ENCODE measurements around the gene RGL1. TPM values are rescaled to one million over a fixed set of nuclear protein-coding genes. Genes with fewer than 3 reads are reported as not detected.

The RGL1 gene
- total RNA-seq, 1 donor from 2014 or later: 61.0 TPM

DNA sequence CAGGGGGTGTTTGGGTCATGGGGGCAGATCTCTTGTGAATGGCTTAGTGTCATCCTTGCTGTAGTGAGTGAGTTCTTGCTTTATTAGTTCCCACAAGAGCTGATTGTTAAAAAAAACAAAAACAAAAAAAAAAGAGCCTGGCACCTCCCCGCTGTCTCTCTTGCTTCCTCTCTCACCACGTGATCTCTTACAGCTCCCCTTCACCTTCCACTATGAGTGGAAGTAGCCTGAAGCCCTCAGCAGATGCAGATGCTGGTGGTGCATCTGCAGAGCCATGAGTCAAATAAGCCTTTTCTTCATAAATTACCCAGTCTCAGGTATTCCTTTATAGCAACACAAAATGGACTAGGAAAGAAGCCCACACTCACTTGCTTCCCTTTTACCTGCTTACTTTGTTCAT, 17.2 kb upstream of the RGL1 start:
- DNase-seq: no peak

DNA sequence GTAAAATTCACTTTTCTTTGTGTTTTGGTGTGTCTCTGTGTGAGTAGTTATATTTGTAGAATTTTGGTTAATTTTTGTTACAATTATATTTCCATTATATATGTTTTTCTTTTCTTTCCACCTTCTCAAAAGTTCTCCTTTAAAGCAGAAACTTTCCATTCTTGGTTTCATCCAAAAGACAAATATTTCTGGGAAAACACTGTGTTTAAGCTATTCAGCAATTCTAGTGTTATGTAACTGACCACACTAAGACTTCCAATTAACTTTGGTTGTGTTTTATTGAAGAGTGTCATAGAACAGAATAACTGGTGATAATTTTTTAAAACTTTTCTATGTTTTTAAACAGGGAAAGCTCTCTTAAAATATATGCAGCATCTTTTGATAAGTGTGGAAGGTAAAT, 13.6 kb upstream of the RGL1 start:
- DNase-seq: no peak

DNA sequence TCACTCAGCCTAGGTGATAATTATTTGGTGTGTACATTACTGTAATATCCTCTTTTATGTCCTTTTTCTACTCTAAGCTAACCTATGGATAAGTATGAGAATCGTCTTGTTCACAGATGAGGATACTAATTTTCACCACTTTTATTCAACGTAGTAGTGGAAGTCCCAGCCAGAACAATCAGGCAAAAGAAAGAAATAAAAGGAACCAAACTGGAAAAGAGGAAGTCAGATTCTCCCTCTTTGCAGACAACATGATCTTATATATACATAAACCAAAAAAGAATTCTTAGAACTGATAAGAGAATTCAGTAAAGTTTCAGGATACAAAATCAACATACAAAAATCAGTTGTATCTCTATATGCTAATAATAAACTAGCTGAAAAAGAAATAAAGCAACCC, 12.6 kb upstream of the RGL1 start:
- DNase-seq: no peak

DNA sequence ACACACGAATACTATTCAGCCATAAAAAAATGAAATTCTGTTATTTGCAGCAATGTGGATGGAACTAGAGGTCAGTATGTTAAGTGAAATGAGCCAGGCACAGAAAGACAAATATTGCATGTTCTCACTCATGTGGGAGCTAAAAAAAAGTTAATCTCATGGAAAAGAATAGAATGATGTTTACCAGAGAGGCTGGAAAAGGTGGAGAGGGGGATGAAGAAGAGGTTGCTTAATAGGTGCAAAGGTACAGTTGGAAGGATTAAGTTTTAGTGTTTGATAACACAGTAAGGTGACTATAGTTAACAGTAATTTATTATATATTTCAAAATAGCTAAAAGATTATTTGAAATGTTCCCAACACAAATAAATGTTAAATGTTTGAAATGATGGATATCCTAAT, 10.8 kb upstream of the RGL1 start:
- DNase-seq: no peak

DNA sequence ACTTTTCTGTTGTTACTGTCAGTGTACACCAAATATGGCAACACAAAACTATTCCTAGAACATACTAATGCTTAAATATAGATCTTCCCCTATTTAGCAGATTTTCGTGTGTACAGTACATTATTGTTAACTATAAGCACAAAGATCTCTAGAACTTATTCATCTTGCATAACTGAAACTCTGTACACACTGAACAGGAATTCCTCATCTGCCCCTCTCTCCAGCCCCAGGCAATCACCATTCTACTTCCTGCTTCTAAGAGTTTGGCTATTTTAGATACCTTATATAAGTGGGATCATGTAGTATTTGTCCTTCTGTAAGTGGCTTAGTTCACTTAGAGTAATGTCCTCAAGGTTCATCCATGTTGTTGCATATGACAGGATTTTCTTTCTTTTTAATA, 4.5 kb upstream of the RGL1 start:
- no peak for DNase-seq

DNA sequence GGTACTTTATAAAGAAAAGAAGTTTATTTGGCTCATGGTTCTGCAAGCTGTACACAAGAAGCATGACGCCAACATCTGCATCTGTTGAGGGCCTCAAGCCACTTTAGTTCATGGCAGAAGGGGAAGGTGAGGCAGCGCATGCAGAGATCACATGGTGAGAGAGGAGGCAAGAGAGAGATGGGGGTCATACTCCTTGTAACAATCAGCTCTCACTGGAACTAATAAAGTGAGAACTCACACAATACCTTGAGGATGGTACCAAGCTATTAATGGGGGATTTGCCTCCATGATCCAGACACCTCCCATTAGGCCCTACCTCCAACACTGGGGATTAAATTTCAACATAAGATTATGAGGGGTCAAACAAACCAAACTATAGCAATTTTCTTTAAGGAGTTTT, 3.3 kb upstream of the RGL1 start:
- DNase-seq: no peak

DNA sequence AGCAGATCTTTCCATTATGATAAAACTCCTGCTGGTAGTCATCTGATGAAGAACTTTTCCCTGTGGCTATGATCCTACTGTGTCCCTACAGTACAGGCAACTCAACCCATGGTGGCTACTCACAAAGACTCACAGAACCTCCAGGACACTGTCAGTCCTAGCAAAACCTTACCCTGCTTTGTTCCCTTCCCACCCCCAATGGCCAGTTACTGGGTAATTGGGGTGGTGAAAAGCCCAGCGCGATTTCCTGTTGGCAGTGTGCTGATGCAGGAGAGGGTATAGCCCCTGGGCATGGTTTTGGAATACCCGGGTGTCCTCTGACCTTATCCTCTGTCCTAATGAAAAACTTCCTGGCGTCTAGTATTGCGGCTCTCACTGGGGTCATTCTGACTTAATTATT, 533 bp upstream of the RGL1 start:
- no peak for DNase-seq

DNA sequence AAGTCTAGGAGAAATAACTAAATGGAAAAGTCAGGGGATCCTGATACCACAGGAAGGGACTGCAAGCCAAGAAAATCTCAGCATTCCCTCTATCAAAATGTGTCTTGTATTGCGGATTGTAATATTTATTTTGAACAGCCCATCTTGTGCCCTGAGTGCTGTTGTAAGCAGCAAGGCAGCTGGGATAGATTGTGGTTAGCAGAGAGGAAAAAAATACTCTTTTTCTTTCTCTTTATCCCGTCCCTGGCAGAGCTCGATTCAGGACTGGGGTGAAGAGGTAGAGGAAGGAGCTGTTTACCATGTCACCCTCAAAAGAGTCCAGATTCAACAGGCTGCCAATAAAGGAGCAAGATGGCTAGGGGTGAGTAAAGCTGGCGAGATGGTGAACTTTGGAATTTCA, 1.2 kb downstream of the RGL1 start:
- DNase-seq: no peak

DNA sequence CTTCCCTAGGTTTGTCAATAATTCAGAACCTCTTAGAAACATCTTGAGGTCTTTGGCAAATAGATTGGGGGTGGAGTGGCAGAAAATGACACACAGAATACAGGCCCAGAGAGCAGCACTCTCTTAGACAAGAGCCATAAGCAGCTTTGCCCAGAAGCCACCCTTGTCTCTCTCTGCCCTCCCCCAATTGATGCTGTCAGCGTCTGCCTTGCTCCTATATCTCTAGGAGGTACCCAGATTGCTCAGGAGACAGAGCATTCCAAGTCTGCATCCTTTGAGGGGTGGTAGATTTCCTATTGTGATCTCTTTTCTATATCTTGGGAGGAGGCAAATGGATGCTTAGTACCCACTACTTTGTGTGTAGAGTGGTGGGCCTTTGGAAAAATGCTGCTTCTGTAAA, 1.8 kb downstream of the RGL1 start:
- no peak for DNase-seq

DNA sequence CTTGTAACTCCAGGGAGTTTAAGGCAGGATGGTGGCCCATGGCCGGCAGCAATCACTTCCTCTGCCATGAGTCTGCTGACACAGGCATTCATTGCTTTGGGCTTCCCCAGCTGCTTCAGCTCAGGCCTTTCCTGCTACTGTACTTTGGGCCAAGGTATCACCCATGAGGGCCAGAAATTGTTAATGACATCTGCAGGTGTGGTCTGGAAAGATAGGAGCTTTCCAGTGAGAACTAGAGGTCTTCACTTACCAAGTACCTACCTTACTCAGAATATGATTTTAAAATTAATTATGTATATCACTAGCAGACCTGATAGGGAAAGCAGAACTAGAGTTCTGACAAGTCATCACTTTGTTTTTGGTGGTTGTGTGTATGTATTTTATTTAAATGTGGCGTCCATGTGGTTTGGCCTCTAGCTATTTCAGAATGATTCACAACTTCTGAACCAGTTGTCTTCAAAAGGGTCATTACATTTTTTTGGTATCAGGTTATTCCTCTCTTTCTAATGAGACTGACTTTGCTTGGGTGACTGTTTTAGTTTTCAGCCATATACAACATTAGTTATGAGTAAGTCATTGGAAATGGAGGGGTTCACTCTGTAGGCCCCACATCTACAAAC, 2.7 kb downstream of the RGL1 start:
- DNase-seq: no peak

DNA sequence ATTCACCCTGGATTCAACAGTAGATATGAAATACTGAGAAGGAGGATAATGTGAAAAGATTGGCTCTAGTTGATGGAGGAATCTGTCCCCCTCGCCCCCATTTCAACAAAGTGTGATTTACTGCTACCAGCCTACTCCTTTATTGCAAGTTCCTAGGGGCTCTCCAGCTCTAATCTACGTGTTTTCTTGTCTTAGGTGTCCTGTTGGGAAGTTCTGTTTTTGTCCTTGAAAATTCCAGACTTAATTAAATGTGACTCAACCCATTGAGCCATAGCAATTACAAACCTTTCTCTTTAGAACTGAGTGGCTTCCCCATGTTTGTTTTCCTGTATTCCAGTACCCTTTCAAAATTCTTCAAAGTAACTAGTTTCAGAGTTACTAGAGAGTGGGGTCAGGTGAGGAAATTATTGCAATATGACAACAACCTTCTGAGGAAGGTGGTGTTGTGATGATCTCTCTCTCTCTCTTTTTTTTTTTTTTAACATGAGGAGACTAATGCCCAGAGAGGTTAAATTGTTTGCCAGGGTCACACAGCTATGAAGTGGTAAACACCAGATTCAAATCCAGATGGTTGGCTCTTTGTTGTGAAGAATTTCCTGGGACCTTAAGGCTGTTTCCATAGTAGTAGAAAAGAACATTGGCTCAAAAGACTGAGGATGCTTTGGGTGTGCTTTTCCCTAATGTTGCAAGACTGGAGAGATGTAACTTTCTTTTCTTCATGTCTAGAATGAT, 3.5 kb downstream of the RGL1 start:
- DNase-seq: no peak

DNA sequence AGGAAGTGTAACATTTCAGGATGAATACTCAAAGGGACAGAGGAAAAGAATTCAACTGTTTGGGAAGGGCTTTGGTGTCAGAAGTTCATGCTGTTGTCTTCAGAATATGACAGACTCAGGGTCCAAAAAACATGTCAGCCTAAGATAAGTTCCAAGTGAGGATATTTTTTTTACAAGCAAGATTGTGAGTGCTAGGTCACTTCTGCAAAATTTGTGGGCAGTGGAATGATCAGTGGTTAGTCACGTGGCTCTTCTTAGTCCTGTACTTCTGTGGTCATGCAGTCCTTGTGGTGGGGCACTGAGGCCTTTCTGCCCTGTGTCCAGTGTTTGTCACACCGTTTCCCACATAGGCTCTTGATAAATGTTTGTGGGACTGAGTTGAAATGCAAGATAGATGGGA, 5.2 kb downstream of the RGL1 start:
- no peak for DNase-seq

DNA sequence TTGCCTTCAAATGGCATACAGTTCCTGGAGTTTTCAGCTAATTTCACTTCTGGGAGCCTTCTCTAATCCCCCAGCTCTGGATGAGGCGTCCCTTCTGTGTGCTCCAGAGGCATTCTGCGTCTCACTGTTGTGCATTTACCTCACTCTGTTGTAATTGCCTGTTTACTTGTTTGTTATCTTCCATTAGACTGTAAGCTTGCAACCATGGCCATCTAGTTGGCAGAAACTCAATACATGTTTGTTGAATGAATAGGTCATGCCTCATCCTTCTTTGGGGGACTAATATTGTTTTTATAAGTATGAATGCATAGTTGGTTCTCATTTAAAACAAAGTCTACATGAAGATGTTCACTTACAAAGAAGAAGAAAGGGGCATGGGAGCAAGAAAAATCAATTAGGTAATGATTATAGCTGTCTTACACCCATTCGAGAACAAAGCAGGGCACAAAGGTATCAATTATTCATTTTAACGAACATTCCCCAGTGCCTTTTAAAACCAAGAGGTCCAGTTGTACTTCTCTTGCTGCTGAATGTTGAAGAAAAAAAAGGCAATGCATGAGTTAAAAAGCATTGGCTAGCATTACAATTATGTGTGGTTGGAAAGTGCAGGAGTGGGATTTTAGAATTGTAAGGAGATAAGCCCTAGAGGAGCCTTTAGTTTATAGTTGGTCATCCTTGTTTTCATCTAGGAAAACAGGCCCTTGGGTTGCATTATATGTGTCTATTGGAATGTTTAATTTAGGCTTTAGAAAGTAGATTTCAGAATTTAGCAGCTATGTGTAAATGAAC, 6.0 kb downstream of the RGL1 start:
- DNase-seq: no peak

DNA sequence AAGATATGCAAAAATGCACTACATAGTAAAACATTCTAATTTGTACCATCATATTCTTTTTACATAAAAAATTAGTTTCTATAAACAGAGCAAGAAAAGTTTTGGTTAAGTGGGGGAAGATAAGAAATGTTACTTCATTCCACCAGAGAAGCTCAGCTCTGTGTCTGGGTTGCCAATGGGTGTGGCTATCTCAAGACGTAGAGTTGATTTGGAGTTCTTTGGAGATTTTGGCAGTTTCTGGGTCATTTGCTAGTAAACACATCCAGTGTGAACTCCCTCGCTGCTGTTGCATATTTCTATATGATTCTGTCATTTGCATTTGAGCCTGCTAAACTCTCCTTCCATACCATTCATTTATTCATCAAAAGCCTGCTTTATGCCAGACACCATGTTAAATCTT, 7.2 kb downstream of the RGL1 start:
- DNase-seq: no peak

DNA sequence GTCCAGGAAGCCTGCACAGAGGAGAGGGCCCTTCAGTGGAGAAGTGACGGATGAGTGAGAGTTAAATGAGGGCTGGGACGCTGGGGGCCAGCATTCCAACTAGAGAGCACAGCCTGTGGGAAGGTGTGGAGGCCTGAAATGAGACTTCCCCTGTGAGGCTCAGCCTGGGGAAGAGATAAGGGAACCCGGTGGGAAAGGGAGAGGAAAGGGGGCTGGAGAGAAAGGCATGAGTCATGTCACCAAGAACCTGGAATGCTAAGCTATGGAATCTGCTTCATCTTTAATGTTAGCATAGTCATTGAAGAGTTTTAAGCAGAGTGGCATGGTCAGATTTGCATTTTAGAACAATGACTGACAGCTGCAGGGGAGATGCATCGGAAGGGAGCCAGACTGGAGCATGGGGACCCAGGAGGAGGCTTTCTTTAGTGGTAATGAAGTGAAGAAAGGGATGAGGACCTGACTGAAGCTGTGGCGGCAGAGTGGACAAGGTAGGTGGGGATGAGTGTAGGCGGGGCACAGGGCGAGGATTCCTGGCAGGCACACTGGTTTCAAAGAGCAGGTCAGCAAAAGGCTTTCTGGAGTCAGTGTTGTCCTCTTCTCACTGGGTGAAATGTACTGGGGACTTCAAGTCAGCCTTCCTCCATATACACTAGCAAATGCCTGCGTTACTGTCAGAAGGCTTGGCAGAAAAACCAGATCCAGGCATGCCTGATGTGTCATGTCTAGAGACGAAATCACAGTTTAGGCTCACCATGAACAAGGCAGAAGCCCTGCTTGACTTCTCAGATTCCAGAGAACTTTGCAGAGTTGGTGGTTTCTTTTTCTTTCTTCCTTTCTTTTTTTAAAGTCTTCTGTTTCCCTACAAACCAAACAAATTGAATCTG, 8.0 kb downstream of the RGL1 start:
- DNase-seq: no peak

DNA sequence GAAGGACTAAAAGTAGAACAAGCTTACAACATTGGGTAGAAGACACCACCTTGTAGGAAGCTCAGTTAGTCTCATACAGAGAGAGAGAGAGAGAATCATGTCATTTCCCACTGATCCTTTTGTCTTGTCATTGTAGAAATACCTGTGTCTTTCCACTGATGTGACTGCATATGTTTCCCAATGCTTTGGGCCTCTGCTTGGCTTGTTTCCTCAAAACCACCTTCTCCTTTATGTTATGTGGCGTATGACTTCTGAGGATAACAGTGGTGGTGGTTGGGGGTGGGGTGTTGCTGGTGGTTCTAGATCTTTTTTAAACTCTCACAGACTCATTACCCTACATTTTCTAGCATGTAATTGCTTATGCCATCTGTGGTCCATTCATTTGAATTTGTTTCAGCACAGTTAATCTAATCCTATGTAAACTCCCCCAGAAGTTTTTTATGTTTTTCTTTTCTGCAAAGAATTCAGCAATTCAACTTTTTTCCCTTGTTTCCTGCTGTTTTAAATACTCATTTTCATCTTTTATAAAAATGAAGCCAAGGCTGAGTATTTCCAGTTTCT, 9.3 kb downstream of the RGL1 start:
- DNase-seq: no peak

DNA sequence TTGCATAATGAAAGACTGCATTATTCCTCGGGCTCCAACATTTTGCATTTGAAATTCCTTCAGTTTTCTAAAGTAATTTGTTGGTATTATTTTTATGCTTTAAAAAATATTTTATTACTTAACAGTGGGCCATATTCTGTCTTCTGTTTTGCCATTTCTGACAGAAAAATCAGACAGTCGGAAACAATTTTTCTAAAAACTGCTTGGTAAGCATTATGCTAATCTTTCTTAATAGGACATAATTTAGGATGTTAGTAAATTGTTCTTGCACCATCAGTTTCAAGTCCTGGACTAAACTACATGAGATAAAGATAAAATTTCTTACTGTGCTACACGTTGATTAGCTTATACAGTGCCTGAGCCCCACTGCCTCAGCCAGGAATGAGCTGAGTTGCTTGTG, 11.2 kb downstream of the RGL1 start:
- no peak for DNase-seq

DNA sequence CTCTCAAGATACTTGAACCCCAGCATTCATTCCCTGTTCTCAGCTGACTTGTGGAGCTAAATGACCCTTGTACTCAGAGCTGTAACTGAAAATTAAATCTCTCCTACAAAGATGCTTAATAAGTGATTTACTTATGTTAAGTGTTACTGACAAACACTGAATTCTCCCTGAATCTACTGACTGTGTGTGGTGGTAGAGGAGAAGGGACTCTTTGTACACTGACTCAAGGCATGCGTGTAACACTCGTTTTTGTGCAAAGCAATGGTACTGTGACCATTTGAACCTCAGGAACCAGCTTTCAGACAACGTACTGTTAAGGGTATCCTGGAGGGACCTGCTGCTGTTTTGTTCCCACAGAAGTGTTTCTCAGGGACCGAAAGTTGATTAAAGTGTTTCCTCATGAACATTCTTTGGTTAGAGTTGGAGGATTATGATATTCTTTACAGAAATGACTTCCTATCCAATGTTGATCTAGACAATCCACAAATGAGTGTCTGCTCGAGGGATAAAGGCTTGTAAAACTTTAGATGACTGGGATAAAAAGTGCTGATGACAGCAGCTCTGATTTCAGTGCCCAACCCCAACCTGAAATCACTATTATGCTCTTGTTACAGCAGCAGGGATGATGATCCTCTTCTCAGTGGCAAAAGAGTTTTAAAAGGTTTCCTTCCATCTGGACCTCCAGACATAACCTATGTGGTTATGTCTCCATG, 12.8 kb downstream of the RGL1 start:
- DNase-seq: no peak

DNA sequence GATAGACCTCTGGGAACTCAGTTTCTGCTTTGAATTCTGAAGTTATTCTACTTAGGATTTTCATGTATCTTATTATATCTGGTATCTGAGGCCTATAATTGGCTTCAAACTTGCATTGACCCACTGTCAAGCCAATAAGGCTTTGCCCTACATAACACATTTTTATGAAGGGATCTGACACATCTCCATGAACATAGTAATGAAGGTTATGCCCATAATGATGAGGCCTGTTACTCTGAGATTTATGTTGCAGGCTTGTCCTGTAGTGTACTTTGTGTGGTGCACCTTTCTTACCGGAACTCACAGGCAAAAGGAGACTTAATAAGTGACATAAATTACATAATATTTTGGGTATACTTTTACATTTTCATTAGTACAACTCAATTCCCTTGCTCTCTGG, 14.1 kb downstream of the RGL1 start:
- DNase-seq: no peak

DNA sequence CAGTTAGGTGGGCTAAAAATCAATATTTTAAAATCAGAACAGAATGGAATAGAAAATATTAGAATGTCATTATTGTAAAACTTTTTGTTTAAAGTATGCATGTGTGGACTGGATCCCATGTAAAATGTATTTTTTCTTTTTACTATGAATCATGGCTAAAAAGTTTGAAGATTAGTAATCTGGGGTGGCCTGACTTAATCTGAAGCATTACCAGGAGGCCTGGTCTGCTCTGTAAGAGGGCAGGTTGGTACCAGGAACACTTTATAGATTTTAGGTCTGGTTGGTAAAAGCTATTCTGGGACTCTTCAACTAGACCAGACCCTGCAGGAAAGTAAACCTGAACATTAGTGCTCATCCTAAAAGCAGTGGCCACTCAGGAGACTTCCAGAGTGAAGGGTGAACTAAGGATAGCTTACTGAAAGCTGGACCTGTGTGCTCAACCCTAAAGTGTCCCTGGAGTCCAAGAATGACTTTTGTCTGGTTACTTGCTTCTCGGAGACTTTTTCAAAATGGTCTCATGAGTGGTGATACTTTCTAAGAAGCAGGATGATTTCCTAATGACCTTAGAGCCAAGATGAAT, 16.5 kb downstream of the RGL1 start:
- DNase-seq: no peak

DNA sequence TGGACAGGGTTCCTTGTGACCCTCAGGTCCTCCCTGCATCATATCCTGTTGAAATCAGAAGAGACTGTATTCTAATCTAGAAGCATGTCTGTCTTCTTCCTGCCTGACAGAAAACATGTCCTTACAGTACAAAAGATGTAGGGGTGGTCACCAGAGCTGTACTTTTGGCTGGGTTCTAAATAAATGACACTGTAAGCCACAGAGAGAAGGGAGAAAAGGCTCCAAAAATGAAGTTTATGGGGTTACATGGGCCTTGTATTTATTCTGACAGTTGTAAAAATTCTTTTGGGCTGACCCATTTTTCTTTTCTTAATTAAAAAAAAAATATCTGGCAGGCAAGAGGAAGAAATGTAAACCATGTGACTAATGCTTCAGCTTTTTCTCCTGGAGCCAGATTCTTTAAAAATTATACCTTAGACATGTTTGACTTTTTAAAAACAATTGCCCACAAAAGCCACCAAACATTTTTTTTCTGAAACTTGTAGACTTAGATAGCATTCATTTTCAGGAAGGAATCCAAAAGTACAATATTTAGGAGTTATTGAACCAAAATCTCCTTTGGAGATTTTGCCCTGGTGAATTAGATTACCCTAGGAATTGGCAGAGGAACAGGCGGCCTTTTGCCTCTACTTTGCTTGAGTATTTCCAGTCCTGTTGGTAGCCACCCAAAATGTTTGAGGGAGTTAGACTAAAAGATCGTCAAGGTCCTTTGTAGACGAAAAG, 17.1 kb downstream of the RGL1 start:
- DNase-seq: no peak

Measured in occipital lobe (tissue), 2 donors.